Stimulated activated CD4-positive, alpha-beta T cell treated with anti-CD3 and anti-CD28 coated beads, Interleukin-15, amount 100 ng/mL, for 48 hours (primary cell): ENCODE data around the gene ACSM2B.
"Not testable (repeated sequence)": the region's sequence is repeated elsewhere in the genome, so short reads cannot be mapped to it uniquely, and the experiment has no call there.

Experiments used
- DNase-seq, 2 donors: peaks; one replicate each; pipeline ENCODE4 v3.0.0-alpha.2; 2020; ENCODE audit warnings: low read depth in 2 of 2

The ACSM2B gene

GRCh38 chr16:20536669-20537068 lies 39.5 kb downstream of the ACSM2B start:
- not testable (repeated sequence) for DNase-seq

GRCh38 chr16:20532284-20532792 lies 43.8 kb downstream of the ACSM2B start:
- DNase-seq = not testable (repeated sequence)

- not testable (repeated sequence) for DNase-seq
These were observed 44.4 kb downstream of the ACSM2B start for GRCh38 chr16:20531795-20532194.

- no peak for DNase-seq
These were observed 56.1 kb downstream of the ACSM2B start for GRCh38 chr16:20520103-20520502.

- no peak for DNase-seq
These were observed 56.9 kb downstream of the ACSM2B start for GRCh38 chr16:20519231-20519630.

GRCh38 chr16:20517149-20517548 lies 59.0 kb downstream of the ACSM2B start:
- no peak for DNase-seq

GRCh38 chr16:20515688-20516090 lies 60.5 kb downstream of the ACSM2B start:
- no peak for DNase-seq

GRCh38 chr16:20510323-20510722 lies 65.8 kb downstream of the ACSM2B start:
- DNase-seq = no peak

GRCh38 chr16:20507280-20507679 lies 68.9 kb downstream of the ACSM2B start:
- DNase-seq = no peak

- no peak for DNase-seq
These were observed 71.7 kb downstream of the ACSM2B start for GRCh38 chr16:20504418-20504817.

- DNase-seq = not testable (repeated sequence)
These were observed 84.7 kb downstream of the ACSM2B start for GRCh38 chr16:20491448-20491847.

- DNase-seq = not testable (repeated sequence)
These were observed 85.2 kb downstream of the ACSM2B start for GRCh38 chr16:20490994-20491393.
